Iris pigment epithelial cell (primary cell): Measurements from ENCODE around the gene ENGASE.

Experiments used
- DNase-seq: peaks from one replicate; pipeline ENCODE4 v3.0.0-alpha.2; 2011; ENCODE audit warnings: low read depth

ENGASE gene

DNA sequence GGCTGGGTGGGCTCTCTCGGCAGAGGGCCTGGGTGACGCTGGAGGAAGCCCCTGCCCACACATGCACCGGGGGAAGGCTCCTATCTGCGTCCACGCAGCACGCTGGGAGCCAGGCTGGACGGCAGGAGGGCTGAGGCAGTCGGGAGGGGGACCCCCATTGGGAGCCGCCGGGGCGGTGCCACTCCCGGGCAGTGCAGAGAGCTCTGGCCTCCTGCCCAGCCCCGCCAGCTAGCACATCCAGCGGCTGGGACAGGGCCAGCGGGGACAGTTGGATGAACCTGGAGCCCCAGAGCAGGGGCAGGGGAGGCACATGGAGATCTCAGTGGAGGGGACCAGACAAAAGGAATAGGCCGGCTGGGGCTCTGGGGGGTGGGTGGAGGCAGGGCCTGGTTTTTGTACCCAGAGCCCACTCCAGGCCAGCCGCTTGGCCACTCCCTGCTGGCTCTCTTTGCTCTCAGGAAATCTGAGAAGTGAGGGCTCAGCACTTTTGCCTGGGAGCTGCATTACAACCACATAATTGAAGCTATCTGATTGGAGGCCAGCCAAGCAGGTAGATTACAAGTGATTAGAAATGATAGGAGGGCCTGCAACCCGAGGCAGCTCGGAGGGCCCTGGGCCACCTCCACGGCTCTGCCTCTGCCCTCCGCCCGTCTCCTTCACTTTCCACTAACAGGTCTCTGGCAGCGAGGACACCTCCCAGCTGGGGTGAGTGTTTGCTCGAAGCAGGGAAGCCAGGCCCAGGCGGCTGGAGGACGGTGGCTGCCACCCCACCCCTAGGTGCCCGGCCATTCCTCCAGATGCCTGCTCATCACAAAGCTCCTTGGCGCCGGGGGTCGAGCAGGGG is 40.1 kb downstream of the ENGASE start:
- DNase-seq = no peak

DNA sequence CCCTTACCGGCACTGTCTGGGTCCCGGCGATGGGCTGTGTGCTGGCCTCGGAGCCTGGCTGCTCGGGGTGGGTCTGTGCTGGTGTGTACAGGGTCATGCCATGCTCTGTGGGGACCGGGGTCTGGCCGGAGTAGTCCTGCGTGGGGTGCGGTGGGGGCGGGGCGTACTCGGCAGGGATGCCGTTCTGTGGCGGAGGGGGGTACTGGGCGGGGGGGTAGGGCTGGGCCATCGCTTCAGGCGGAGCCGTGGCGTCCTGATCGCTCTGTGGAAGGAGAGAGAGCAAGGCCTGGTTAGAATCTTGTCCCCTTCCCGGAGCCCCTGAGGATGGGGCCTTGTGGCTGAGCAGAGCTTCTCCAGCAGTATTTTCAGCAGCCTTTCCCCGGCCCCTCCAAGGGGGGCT is 40.9 kb downstream of the ENGASE start:
- DNase-seq = no peak

DNA sequence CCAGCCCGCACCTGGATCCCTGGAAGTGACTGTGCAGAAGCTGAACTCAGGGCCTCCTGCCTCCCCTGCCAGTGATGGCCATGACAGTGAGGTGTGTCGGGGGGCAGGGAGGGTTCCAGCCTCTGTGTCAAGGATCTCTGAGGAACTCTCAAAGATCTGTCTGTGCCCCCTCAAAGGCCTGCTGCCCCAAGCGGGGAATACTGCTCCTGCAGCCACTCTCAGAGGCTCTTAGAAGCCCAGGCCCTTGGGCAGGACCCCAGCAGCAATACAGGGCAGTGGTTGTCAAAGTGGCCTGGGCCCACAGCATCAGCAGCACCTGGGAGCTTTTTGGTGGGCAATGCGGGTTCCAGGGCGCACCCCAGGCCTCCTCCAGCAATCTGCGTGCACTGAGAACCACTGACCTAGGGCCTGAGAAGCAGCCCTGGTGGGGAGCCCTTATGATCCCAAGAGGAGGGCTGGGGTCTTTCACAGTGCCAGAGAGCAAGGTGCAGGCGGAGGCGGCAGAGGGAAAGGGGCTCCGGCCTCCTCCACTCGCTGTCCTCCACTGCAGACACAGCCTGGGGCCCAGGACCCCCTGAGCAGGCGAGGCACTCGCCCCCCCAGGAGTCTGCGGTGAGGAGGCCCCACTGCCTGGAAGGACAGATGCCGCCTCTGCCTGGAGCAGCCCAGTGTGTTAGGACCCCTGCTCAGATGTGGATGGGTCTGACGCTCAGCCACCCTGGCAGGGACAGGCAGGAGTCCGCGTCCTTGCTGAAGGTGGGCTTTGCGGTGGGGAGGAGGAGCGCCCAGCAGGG is 42.1 kb downstream of the ENGASE start:
- no peak for DNase-seq

DNA sequence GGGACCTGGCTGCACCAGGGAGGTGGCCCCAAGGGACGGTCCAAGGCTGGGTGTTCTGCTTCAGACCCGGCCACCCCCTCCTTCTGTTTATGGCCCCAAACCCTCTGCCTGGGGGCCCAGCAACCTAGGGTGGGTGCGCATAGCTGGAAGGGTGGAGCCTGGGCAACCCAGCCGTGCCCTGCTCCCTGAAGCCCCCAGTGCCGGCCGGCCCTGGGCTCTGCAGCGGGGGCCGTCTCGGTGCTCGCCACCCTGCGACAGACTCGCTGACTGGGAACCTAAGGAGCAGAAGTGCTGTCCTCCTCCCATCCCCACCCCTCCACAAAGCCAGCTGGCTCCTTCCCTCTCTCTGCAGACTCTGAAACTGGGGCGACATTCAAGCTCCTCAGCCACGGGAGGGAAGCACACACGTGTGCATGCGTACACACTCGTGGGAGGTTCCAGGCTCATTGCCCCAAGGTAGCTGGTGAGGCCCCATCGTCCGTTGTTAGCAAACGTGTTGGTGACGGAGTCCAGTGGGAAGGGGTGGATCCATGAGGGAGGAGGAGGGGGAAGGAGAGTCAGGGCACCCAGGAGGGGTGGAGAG is 43.4 kb downstream of the ENGASE start:
- no peak for DNase-seq

DNA sequence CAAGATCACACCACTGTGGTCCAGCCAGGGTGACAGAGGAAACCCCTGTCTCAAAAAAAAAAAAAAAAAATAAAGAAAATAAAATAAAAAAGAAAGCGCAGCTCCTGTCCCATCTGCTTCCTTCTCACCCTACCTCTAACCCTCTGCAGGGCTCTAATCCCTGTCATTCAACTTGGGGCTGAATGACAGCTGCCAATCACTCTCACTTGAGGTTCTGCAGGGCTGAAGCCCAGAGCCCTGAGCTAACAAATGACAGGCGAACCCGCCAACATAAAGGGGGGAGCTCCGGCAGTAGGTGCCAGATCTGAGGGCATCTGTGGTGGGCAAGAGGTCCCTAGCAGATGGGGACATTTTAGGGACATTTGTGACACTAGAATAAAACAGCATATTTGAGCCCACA is 44.3 kb downstream of the ENGASE start:
- DNase-seq = no peak

DNA sequence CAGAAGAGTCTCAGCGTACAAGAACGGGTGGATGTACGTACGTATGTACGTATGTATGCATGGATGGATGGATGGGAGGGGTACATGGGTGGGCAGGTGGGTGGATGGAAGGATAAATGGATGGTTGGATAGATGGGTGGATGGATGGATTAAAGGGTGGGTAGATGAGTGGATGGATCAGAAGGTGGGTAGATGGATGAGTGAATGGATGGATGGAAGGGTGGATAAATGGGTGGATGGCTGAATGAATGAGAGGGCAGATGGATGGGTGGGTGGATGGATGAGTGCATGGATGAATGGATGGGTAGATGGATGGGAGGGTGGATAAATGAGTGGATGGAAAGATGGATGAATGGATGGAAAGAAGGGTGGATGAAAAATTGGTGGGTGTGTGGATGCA is 45.6 kb downstream of the ENGASE start:
- DNase-seq = no peak

DNA sequence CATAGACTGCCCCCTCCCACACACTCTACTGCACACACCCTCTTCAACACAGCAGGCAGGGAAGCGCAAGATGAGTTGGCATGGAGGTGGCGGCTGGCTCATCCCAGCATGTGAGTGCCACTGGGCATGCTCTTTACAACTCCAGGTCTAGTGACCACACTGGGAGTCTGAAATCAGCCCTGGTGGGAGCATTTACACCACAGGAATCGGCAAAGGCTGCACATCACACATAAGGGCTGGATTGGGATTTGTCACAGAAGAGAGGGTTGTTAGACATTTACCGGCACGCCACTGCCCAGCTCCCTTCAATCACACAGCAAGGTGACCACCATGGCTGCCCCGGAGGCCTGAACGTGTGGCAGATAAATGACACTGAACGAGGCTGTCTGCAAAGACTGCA is 49.4 kb downstream of the ENGASE start:
- no peak for DNase-seq

DNA sequence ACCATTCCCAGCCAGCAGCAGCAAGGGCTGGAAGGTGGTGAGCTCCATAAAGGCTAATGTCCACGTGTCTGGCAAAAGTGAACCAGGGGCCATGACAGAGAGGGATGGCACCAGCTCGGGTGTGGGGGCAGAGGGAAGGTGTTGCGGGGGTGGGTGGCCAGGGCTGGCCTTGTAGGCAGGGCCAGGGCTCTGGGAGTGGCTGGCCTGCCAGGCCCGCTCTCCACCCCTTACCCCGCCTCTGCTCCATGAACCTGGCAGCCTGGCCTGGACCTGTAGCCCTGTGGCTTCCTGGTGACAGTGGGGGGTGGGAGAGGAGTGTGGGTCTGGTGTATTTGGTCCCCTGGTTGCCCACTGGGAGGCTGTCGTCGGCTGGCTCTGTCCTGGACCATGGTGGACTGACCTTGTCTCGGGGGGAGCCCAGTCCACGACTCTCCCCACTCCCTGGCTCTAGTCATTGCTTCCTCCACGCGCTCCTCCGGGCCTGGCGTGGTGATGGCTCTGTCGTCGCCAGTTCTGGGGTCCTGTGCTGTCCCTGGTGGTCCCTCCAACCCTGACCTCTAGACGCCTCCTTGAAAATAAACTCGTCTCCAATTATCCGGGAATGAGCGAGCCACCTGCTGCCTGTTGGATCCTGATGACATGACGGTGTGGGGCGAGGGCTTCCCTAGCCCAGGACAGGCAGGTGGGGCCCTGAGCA is 50.0 kb downstream of the ENGASE start:
- no peak for DNase-seq

DNA sequence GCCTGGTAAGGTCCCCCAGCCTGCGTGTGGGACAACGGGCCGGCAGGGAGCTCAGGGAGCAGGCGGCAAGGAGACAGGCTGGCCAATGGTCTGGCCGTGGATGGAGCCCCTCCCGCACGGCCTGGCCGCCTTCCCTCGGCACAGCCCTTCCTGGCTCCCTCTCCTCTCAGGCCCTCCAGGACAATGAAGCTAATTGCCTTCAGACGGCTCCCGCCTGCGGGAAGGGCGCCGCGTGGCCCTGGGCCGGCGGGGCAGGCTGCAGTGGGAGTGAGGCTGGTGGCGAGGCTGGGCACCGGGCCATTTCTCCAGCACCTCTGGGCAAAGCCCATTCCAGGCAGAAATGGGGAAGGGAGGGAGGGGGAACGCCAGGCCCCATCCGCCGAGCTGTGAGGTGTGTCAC is 50.9 kb downstream of the ENGASE start:
- no peak for DNase-seq

DNA sequence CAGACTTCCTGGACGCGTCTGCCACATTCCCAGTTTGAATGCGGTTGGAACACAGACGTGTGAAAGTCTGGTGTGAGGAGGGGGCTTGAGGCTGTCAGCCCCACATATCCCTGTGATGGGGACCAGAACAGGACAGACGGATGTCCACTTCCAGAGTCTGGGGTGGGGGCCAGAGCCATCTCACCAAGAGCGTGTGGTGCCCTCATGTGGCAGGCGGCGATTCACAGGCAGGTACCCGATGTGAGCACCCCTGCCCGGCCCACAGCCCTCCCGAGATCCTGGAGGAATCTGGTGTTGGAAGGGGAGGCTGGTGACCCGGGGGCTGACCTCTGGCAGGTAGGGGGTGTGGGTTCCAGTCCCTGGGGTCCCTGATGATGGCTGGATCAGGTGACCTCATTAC is 51.5 kb downstream of the ENGASE start:
- no peak for DNase-seq

DNA sequence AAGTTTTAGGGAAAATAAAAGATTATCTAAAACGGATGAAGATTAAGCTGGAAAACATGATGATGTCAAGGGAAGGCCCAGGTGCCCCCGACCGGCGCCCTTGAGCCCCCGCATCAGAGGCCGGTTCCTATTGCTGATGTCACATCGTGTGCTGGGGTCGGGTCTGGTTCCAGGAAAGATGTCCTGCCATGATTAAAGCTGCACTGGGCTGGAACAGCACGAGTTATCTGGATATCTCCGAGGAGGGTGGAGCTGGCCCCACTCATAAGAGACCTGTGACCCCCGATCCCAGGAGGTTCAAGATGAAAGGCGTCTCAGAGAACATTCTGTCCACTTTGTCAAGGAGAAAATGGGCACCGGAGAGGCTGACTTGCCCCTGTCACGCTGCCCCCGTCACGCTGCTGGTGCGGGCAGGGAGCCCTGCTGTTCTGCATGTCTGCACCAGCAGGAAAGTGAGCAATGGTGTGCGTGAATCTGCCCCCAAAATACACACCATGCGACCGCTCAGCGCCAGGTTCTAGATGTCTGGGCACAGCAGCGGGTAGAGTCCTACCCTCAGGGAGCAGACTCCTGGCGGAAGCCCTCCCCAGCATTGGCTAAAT is 53.0 kb downstream of the ENGASE start:
- no peak for DNase-seq

DNA sequence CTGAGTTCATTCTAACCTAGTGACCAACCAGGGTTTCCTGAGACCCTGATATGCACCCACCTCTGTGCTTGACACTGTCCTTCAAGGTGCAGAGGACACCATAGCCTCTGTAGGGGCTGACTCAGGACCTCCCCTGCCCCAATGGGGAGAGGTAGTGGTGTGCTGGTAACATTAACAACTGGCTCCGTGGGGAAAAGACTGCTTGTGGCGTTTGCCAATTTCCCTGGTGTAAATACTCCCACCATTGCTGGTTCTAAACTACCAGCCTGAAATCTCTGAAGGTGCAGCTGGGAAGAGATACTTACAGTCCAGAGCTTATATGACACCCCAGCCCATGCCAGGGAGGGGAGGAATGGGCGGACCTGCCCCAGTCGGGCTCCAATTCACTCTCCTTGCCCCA is 54.9 kb downstream of the ENGASE start:
- no peak for DNase-seq

DNA sequence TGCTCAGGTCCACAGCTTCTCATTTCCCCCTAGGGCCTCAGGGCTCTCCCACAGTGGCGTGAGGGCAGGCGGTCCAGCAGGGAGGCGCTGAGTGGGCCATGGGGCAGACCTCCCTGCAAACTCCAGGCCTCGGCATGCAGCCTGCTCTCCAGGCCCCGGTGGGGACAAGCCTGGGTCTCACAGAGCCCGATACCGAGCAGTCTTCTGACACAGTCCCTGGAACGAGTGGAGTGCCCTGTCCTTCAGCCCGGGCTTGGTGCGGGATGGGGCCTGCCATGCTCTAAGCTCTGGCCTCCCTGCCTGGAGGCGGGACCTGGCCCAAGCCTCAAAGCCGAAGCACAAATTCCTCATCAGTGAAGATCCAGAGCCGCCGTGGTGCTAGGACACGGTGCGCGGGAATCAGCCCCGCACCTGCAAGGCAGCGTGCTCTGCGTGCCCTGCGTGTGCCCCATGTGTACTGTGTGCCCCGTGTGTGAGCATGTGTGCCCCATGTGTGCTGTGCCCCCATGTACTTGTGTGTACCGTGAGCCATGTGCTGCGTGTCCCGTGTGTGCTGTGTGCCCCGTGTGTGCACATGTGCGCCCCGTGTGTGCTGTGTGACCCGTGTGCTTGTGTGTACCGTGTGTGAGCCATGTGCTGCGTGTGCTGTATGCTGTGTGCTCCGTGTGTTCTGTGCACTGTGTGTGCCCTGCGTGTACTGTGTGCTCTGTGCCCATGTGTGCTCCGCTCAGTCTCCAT is 56.1 kb downstream of the ENGASE start:
- DNase-seq = no peak

DNA sequence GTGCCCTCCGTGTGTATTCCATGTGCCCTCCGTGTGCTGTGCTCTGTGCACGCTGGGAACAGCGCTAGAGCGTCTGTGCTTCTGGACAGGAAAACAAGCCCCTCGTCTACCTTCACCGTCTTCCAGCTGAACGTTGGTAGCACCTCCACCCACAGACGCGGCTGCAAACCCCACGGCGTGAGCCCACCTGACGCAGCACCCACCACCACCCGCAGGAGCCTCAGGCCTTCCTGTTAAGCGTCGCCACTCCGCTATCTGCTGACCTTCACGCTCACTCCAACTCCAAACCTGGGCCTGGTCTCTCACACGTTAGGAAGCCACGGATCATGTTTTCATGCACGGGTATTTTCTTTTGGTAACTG is 56.6 kb downstream of the ENGASE start:
- DNase-seq = no peak

DNA sequence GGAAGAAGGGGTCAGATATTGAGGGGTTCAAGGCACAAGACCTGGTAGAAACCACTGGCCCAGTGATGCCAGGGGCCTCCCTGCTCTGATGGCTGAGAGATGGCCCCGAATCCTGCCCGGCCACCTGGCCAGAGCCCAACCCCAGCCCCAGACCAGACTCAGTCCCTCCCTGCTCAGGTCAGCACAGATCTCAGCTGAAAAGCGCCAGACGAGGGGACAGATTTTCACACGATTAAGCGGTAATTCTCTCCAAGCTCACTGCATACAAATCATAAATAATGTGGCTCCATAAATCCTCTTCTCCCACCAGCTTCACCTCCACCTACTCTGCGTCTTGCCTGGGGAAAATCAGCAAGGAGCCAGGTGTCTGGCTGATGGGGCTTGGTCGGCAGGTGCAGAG is 57.1 kb downstream of the ENGASE start:
- DNase-seq = no peak

DNA sequence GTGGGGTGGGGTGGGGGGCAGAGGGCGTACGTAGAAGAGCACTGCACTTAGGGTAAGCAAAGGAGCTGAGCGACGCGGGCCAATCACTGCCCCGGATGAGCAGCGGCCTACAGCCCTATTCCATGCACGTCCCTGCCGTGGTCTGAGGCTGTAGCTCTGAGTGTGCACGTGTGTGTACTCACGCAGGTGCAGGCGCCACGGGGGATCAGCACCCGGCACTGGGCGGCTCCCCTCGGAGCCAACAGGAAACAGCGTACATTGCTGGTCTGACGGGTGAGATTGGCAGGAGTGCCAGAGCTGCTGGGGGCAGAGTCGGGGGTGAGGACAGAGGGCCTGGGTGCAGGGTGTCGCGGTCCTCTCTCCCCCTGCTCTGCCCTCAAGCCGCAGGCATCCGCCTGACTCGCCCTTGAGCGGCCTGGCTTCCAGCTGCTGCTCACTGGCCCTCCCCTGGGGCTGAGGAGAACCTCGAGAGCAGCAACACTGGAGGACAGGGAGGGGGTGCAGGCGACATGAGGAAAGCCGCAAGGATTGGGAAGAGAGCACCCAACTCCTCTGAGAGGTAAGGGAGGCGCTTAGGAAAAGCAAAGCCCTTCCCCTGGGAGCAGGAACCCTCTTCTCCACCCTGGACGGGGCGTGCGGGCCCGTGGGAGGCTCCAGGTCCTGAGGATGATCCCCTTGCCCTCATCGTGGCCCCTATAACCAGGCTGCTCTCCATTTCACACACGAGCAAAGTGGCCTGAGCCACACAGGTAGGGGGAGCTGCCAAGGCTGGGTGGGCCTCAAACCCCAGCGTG is 57.8 kb downstream of the ENGASE start:
- DNase-seq = no peak

DNA sequence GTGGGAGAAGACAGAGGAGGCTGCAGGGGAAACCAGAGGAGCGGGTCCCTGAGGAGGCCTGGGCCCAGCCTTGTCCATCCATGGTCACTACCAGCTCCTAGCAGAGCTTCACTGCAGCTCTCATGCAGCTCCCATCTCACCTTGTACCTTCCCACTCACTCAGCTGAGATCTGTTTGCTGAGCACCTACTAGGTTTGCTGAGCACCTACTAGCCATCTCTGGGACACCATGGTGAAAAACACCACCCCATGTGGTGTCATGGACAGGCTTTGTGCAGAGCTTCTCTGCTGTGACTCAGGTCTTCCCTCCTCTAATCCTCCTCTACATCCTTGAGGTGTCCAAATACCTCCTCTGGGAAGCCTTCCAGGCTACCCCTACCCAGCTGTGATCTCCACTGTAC is 58.6 kb downstream of the ENGASE start:
- no peak for DNase-seq

DNA sequence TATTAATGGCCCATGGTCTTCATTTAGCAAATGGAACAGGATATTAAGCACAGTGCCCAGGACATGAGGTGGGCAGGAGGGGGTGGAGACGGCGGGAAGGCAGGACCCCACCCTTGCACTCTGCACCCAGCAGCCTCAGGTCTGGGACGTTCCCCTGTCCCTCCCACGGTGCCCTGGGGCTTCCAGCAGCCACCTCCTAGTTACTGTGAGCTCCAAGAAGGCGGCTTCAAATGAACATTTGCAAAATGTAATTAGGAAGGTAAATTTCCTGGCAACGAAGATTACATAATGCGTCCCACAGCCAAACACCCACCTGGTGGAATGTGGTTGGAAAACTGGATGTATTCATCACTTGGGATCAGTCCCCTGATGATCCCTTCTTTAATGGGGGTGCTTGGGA is 59.4 kb downstream of the ENGASE start:
- no peak for DNase-seq

DNA sequence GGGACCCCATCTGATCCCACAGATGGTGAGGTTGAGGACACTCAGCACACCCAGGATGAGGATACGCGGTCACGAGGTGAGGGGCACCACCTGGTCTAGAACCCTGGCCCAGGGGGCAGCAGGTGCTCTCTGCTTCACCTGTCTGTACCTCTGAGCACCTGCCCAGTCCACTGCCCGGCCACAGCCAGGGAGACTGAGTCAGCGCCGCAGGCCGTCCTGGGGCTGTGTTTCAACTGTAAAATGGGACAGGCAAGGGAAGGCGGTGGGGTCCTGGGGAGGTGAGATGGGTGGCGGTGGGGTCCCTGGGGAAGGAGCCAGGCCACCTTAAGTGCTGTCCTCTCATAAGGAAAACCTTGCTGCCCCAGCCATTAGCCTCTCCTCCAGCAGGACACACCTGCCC is 60.4 kb downstream of the ENGASE start:
- DNase-seq = no peak

DNA sequence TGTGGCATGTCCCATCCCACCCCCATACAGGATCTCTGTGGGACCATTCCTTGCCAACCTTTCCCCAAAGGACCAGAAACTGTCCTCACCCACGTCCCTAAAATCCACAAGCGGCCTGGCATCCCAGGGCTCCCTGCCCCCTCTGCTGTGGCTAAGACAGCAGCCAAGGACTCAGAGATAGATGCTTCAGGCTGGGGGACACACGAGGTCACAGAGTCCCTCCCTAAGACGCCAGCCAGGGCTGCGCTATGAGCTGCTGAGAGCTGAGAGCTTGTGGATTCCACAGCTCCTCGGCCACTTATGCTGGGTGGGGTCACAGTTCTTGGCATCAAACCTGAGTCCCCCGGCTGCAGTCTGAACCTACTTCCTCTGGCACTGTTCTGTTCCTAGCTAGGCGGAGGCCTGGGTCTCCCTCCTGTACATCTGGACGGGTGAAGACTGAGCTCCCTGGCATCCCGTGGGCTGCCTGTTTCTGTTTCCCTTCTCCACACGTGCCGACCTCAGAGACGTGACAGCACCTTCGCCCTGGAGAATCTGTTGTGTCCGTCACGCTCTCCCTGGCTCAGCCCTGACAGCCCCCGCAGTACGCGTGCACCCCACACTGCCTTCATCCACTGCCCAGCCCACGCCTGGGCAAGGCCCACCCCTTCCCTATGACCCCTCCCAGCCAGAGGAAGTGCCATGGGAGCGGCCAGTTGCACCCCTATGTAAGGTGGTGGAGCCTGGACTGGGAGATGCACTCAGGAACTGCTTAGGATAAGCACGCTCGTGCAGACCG is 61.2 kb downstream of the ENGASE start:
- no peak for DNase-seq
